ENCODE data around the gene EXD1. TPM values are rescaled to one million over a fixed set of nuclear protein-coding genes. Genes with fewer than 3 reads are reported as not detected.

The EXD1 gene
- total RNA-seq, 1 experiment from 2014 or later: 0.26 TPM

GRCh38 chr15:41182266-41182665 is 48.3 kb downstream of the EXD1 start:
- Mint-ChIP-seq H3K9me3 (no peaks in the 10 kb centered on the region), H3K36me3 (no peaks in the 10 kb centered on the region), H3K27me3 (ENCODE audit: low read depth) (no peaks in the 10 kb centered on the region), H3K4me3 (no peak overlapping the region), H3K4me1 (peaks cover 9% of the 10 kb centered on the region), H3K27ac (no peak overlapping the region)
- DNase-seq (ENCODE audit: low spot score) (no peak), ATAC-seq (no peak)
- CTCF ChIA-PET: no interaction called here
- TF ChIP-seq MLX (CRISPR knock-in tag; IDR thresholded peaks at IDR 0.05) (no peak), NR2C2 (CRISPR knock-in tag; IDR thresholded peaks at IDR 0.05) (no peak), USF1 (CRISPR knock-in tag; IDR thresholded peaks at IDR 0.05) (no peak), ZNF219 (CRISPR knock-in tag; IDR thresholded peaks at IDR 0.05; ENCODE audit: borderline replicate concordance) (no peak), ELF4 (CRISPR knock-in tag; IDR thresholded peaks at IDR 0.05; ENCODE audit: low read depth) (no peak), FOXP4 (CRISPR knock-in tag; IDR thresholded peaks at IDR 0.05) (no peak), MAX (CRISPR knock-in tag; IDR thresholded peaks at IDR 0.05) (no peak), ESRRA (CRISPR knock-in tag; IDR thresholded peaks at IDR 0.05; ENCODE audit: borderline replicate concordance) (no peak), CBFB (CRISPR knock-in tag; IDR thresholded peaks at IDR 0.05; ENCODE audit: low read depth) (no peak), ZBTB43 (CRISPR knock-in tag; IDR thresholded peaks at IDR 0.05) (no peak), TP53 (CRISPR knock-in tag; IDR thresholded peaks at IDR 0.05) (no peak), NFYB (CRISPR knock-in tag; conservative IDR thresholded peaks at IDR 0.05; ENCODE audit: low read depth) (no peak), PRRX2 (CRISPR knock-in tag; IDR thresholded peaks at IDR 0.05) (no peak)
- POLR2A ChIA-PET: no interaction called here

- H3K36me3 Mint-ChIP-seq: no peaks in the 10 kb centered on the region
- H3K4me3 Mint-ChIP-seq: no peak overlapping the region
- H3K9me3 Mint-ChIP-seq: no peaks in the 10 kb centered on the region
- H3K27ac Mint-ChIP-seq: no peak overlapping the region
- ChIA-PET POLR2A (no interaction called here), CTCF (interaction anchor here (0.6 kb wide), 1 partner anchor 509 kb away, joined by 4 read pairs; no protein-coding TSS in a partner anchor)
- peaks cover 9% of the 10 kb centered on the region for H3K4me1 Mint-ChIP-seq
- ATAC-seq (no peak), DNase-seq (ENCODE audit: low spot score) (no peak)
- no peaks in the 10 kb centered on the region for H3K27me3 Mint-ChIP-seq (ENCODE audit: low read depth)
- TF ChIP-seq E2F5 (CRISPR knock-in tag; IDR thresholded peaks at IDR 0.05): no peak
- no peak for TF ChIP-seq PREB (CRISPR knock-in tag; IDR thresholded peaks at IDR 0.05; ENCODE audit: borderline replicate concordance)
- no peak for TF ChIP-seq ATF6 (CRISPR knock-in tag; IDR thresholded peaks at IDR 0.05)
- TF ChIP-seq ZMAT4 (CRISPR knock-in tag; IDR thresholded peaks at IDR 0.05): no peak
- no peak for TF ChIP-seq ZSCAN18 (CRISPR knock-in tag; IDR thresholded peaks at IDR 0.05)
- no peak for TF ChIP-seq TP53 (CRISPR knock-in tag; IDR thresholded peaks at IDR 0.05)
- no peak for TF ChIP-seq ZBTB43 (CRISPR knock-in tag; IDR thresholded peaks at IDR 0.05)
- TF ChIP-seq HMGXB4 (CRISPR knock-in tag; IDR thresholded peaks at IDR 0.05): no peak
- no peak for TF ChIP-seq ZNF121 (CRISPR knock-in tag; IDR thresholded peaks at IDR 0.05)
Observed at GRCh38 chr15:41180206-41180789, 50.3 kb downstream of the EXD1 start.
